Thyroid gland (tissue), 4 donors: ENCODE data around the gene HAO1.

Experiments used
- POLR2A ChIP-seq, 2 donors: fragments of 450-650 bp; IDR thresholded peaks; one replicate each; pipeline ENCODE4 v1.6.1; 2017; ENCODE audit warnings: antibody characterized with exemption in 2 of 2, mild to moderate bottlenecking in 2 of 2, moderate library complexity in 1 of 2
- TF ChIP-seq, protein P1 (sequence below), 6 experiments: fragments of 200-600 bp in 3 of 6; fragments of 450-650 bp in 3 of 6; sonication (generic) in 3 of 6; IDR thresholded peaks; one replicate each; pipeline ENCODE4 v1.5.1; 2016 to 2019; ENCODE audit warnings: antibody characterized with exemption in 6 of 6, mild to moderate bottlenecking in 2 of 6, inconsistent platforms in 1 of 6, moderate library complexity in 1 of 6

DNA sequence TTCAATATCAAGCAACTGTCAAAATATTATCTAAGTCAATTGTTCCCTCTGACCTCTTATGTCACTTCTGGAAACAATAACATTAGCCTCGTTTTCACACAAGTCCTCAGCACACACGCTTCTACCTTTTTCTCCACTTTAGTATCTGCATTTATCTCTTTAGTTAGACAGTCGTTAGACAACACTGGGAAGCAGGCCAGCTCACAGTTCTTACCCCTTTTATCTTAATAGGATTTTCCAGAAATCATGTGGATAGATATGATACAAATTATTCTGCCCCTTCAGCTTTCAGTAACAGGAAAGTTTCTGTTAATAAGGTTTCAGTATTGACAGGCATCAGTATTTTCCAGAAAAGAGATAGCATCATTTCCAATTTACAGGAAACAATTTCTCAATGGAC is 25.9 kb upstream of the HAO1 start:
- TF ChIP-seq POLR2A (IDR thresholded peaks at IDR 0.05): no peak
- TF ChIP-seq, protein P1, sequence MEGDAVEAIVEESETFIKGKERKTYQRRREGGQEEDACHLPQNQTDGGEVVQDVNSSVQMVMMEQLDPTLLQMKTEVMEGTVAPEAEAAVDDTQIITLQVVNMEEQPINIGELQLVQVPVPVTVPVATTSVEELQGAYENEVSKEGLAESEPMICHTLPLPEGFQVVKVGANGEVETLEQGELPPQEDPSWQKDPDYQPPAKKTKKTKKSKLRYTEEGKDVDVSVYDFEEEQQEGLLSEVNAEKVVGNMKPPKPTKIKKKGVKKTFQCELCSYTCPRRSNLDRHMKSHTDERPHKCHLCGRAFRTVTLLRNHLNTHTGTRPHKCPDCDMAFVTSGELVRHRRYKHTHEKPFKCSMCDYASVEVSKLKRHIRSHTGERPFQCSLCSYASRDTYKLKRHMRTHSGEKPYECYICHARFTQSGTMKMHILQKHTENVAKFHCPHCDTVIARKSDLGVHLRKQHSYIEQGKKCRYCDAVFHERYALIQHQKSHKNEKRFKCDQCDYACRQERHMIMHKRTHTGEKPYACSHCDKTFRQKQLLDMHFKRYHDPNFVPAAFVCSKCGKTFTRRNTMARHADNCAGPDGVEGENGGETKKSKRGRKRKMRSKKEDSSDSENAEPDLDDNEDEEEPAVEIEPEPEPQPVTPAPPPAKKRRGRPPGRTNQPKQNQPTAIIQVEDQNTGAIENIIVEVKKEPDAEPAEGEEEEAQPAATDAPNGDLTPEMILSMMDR (IDR thresholded peaks at IDR 0.05): no peak
